NCI-H748 (cell line): ENCODE results near the gene NCAPH2.

ENCODE experiments used
- DNase-seq: peaks from one replicate; lab custom pipeline; 2025; ENCODE audit not compliant: unreplicated experiment; lab: John Stamatoyannopoulos, UW

NCAPH2 gene

DNA sequence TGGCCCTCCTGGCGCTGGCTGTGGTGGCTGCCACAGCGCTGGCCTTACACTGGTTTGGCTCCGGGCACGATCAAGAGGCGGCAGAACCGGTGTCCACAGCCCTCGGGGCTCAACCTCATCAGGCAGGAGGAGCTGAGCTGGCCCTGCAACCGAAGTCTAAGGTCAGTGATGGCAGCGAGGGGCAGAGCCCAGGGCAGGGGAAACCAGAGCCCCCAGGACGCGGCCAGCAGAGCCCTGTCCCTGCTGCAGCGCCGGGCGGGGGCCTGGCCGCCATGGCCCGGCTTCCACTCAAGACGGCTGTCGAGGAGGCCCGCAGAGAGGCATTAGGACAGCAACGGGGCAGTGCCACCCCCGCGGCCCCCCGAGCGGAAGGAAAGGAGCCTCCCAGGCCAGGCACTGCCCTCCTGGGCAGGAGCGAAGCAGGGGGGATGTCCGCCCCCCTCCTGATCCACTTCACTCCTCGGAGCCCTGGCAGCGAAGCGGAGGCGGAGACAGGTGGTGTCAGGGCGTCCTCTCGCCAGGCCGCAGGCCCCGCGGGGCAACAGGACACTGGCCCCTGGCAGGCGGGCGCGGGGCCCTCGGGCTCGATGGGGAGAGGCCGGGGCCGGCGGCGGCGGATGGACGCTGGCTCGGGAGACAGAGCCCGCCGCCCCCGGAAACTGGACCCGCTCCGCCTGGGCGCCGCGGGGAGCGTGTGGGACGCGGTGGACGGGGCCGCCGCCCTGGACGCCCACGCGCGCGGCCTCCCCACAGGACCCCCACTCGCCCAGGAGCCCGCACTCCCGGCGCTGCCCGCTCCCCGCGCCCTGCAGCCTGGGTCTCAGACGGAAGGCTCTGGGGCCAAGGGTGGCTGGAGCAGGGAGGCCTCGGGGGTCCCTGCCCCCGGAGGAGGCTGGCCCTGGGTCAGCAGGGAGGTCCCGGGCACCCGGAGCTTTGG is 38.6 kb downstream of the NCAPH2 start:
- no peak for DNase-seq

DNA sequence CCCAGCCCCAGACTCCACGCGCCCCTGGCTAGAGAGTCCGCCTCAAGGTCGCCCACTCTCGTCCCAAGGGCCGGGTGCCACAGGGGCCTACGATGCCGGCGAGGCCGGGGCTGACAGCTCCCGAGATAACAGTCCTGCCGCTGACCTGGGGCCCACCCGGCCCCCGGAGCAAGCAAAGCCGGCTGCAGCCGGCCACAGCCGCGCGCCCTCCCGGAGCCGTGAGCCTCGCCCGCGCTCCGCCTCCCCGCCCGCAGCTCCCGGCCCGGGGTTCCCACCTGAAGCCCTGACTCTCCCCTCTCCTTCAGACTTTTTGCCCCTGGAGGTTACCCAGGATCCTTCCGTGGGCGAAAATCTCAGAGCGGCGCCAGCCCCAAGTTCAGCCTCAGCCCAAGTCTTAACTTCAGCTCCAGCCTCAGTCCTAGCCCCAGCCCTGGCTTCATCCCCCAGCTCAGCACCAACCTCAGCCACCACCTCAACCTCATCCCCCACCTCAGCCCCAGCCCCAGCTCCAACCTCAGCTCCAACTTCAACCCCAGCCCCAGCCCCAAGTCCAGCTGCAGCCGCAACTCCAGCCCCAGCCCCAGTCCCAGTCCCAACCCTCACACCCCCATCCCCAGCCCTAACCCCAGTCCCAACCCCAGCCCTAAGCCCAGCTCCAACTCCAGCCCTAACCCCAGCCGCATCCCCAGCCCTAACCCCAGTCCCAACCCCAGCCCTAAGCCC is 39.4 kb downstream of the NCAPH2 start:
- no peak for DNase-seq

DNA sequence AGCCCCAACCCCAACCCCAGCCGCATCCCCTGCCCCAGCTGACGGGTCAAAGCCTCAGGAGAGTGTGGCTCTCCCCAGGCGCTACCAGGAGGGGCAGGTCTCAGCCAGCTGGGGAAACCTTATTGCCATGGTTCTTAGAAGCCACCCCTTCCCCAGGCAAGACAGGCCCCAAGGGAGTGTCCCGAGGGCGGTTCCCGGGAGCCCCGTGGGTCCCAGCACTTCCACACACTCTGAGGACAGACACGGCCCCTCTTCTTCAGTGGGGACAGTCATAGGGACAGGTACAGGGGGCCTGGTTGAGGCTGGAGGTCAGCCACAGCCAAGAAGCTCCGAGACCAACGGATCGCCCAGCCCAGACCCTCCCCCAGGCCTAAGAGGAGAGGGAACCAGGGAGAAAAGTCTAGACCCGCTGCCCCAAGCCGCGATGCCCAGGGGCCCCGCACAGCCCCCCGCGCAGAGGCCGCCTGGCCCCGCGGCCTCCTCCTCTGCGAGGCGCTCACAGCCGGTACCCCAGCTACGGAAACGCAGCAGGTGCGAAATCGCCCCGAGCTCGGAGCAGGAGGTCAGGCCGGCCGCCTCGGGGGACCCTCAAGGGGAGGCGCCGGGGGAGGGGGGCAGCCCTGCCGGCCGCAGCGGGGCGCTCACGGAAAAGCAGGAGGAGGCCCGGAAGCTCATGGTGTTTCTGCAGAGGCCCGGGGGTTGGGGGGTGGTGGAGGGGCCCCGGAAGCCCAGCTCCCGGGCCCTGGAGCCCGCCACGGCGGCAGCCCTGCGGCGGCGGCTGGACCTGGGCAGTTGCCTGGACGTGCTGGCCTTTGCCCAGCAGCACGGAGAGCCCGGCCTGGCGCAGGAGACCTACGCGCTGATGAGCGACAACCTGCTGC is 40.3 kb downstream of the NCAPH2 start:
- DNase-seq: no peak

DNA sequence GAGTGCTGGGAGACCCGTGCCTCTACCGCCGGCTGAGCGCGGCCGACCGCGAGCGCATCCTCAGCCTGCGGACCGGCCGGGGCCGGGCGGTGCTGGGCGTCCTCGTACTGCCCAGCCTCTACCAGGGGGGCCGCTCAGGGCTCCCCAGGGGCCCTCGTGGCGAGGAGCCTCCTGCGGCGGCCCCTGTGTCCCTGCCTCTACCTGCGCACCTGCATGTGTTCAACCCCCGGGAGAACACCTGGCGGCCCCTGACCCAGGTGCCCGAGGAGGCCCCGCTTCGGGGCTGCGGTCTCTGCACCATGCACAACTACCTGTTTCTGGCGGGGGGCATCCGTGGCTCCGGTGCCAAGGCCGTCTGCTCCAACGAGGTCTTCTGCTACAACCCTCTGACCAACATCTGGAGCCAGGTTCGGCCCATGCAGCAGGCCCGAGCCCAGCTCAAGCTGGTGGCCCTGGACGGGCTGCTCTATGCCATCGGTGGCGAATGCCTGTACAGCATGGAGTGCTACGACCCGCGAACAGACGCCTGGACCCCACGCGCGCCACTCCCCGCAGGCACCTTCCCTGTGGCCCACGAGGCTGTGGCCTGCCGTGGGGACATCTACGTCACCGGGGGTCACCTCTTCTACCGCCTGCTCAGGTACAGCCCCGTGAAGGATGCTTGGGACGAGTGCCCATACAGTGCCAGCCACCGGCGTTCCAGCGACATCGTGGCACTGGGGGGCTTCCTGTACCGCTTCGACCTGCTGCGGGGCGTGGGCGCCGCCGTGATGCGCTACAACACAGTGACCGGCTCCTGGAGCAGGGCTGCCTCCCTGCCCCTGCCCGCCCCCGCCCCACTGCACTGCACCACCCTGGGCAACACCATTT is 41.1 kb downstream of the NCAPH2 start:
- DNase-seq: no peak

DNA sequence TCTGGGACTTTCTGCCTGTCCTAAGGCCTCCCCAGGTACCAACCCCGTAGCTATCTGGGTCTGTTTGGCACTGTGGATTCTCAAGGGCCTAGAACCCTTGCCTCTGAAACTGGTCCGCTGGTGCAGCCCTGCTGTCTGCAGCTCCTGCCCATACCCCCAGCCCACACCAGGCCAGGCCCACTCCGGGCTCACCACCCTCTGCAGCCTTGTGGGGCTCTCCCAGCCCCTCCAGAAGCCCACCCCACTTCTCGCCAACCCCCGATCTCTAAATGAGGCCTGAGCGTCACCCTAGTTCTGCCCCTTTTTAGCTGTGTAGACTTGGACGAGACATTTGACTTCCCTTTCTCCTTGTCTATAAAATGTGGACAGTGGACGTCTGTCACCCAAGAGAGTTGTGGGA is 42.4 kb downstream of the NCAPH2 start:
- no peak for DNase-seq

DNA sequence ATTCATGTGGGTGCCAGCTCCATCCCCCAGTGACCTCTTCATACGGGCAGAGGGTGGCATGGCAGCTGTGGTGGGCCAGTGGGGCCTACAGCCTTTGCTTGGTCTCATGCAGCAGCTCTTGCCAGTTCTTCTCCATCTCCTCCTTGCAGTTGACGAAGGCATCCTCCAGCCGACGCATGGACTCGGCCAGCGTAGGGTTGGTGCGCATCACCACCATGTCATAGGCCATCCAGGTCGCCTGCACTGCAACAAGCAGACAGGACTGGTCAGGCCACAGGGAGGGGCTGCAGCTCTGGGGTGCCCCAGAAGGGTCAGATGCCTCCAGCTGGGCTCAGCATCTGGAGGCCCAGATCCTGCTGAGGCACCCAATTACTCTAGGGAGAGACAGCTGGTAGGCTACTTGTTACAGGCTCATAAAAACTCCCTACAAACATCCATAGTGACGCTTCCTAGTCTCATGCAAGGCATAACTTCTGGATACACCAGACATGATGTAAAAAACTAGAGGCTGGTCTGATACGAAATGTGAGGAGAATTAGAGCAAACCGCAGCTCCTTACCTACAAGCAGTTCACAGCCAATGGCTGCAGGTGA is 43.2 kb downstream of the NCAPH2 start:
- DNase-seq: no peak

DNA sequence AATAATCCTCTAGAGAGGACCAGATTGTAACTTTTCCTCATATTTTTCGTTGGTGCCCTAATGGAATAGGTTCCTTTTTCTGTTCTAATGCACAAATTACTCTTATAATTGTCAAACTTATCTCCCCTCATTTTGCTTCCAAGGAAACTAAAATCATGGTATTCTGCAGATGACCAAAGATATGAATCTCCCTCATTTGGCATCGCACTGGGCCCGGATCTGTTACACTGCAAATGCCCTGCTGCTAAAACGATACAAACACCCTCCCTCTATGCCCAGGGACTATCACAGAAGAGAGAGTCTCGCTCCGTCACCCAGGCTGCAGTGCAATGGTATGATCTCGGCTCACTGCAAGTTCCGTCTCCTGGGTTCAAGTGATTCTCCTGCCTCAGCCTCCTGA is 45.3 kb downstream of the NCAPH2 start:
- no peak for DNase-seq

DNA sequence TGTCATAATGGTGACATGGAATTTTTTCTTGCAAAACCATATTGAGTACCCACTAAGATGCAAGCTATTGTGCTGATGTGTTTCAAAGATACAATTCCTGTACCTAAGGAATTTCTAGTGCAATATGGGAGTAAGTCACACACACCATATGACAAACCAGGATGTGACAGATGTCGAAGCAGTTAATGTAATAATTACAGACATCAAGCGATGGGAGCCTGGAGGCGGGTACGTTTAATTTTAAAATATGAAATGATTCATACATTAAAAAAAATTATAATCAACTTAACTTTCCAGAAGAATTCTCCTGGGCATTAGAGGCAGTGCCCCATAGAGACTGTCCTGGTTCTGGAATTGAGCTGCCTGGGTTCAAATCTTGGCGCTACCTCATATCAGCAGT is 48.7 kb downstream of the NCAPH2 start:
- DNase-seq: no peak

DNA sequence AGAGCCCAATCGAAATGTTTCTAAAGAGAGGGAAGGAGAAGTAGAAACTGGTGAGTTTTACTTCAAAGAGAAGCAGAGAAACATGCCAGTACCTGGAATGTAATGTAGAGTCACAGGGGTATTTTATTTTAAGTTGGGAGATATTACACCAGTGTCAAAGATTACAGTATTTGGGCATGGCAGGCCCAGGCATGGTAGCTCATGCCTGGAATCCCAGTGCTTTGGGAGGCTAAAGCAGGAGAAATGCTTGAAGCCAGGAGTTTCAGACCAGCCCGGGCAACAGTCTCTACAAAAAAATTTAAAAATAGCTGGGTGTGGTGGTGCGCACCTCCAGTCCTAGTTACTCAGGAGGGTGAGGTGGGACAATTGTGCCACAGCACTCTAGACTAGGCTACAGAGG is 52.0 kb downstream of the NCAPH2 start:
- no peak for DNase-seq

DNA sequence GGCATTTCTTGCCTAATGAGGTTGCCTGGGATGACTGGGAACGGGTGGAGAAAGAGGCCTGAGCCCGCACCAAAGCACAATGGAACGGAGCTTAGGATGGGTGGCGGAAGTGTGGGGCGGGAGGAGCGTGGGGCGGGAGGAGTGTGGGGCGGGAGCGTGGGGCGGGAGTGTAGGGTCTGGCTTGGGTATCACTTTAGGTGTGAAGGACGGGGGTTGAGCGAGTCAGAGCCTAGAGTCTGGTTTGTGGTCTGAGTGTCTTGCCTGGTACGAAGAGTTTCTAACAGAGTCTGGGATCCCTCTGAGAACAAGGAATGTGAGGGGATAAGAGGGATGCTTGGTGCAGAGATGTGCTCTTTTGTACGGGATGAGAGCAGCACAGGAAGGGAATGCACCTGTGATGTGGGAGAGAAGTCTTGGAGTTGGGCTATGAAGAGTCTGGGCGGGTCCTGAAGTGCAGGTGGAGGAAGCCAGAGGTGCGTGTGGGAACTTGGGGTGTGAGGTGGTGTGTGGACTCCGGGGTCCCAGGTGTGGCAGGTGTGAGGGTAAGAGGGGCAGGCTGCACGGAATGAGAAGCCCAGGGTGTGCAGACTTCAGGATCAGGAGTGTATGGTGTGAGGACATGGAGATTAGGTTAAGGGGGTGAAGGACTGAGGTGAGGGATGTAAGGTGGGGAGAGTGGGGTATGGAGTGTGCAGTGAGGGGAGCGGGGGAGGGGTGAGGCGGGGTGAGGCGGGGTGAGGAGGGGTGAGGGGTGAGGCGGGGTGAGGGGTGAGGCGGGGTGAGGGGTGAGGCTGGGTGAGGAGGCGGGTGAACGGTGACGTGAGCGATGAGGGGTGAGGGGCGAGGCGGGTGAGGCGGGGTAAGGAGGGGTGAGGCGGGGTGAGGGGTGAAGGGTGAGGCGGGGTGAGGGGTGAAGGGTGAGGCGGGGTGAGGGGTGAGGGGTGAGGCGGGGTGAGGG is 53.7 kb downstream of the NCAPH2 start:
- no peak for DNase-seq

DNA sequence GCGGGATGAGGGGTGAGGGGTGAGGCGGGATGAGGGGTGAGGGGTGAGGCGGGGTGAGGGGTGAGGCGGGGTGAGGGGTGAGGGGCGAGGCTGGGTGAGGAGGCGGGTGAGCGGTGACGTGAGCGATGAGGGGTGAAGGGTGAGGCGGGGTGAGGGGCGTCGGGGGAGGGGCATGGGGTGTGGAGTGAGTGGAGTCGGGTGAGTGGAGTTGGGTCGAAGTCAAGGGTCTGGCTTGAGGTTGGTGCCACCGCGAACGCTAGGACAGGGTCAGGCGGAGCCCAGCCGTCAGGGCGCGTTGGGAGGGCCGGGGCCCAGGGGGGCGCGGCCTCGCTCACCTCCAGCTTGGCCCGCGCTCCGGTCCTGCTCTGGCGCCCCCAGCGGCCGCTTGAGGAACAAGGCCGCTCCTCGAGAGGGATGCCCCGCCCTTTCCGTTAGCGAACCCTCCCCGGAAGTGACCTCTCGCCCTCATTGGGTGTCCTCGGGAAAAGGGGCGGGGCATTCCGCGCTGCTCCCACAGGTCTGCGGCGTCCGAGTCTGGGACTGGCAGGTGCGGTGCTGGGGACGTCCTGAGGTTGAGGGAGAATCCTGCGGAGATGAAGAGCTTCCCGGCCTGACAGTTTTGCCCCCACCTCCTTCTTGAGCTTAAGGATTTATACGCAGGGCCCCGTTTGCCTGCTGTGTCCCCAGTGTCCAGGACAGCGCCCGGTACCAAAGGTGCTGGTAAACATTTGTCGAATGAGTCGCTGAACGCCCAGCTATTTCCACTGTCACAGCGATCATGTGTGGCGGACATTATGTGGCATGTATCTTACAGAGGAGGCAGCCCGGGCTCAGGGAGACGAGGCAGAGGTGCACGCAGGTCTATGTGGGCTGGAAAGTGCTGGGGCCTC is 54.7 kb downstream of the NCAPH2 start, which contains the start of gene SYCE3:
SYCE3 (minus strand) TSS at position 397 of the 890 bp plus-strand sequence. CDS start 6,514 bp downstream, outside the sequence.
- peak; percentile 97 for DNase-seq

DNA sequence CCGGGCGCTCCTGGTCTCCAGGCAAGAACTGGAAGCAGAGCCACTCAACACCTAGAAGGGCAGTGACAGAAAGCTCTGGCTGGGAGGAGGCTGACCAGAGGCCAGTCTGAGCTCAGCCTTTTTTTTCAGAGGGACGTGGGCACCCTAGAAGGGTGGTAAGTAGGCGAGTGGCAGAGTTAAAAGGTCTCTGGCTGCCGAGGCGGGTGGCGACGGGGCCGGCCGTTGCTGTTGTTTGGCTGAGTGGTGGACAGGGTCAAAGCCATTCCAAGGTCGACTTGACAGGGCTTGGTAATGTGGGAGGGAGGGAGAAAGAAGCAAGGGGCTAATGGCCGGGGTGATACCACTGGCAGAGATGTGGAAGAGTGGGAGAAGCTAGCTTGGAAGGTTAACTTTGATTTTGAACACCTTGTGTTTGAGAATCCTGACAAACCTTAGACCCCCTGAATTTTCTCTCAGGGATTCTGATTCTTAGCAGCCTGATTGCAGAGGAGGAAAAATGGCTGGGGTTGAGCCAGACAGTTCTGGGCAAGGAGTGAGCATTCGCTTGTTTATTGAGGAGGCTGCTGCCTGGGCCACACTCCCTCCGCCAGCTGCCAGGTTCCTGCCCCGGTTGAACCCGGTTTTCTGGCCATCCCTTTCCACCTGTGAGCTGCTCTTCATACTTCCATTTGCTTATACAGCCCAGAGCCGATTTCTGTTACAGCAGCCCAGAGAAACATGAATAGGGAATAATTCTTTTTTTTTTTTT is 55.6 kb downstream of the NCAPH2 start:
- DNase-seq: no peak

DNA sequence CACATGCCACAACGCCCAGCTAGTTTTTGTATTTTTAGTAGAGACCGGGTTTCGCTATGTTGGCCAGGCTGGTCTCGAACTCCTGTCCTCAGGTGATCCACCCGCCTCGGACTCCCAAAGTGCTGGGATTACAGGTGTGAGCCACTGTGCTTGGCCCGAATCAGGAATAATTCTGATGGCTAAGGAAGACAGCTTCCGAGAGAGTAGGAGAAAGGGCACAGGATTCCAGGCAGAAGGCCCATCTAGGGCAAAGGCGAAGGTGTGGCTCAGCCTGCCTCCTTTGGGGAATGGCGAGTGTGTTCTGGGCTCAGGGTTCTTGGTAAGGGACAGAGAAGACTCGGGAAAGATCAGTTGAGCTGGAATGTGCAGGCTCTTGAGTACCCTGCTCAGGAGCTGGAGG is 56.3 kb downstream of the NCAPH2 start:
- no peak for DNase-seq

DNA sequence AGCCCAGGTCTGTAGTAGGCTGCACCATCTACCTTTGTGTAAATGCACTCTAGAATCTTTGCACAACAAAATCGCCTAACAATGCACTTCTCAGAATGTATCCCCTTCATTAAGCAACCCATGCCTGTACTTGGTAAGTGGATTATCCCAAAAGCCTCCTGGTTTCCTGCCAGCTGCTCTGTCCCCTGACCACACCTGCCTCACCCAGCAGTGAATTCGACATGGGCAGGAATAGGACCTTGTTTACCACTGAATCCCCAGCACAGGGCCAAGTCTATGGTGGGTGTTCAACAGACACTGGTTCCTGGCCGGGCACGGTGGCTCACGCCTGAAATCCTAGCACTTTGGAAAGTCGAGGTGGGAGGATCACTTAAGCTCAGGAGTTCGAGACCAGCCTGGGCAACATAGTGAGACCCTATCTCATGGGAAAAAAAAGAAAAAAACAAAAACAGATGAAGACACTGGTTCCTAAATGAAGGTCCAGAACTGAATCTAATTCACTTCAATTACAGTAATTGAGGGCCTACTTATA is 59.8 kb downstream of the NCAPH2 start:
- no peak for DNase-seq

DNA sequence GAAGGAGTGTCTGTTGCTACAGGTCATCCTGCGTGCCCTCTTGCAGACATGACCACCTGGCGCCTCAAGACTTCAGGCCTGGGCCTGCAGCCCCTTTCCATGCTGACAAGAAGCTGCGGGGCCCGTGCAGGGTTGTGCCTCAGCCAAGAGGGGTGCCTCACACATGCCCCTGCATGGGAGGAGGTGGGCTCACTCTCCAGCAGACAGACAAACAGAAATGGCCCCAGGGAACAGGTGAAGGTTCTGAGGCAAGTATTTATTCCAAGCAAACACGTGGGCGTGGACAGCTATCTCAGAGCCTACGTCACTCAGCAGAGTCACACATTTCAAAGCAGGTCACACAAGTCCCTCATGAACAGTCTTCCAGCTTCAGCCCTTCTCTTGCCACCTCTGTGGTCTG is 60.6 kb downstream of the NCAPH2 start:
- no peak for DNase-seq

DNA sequence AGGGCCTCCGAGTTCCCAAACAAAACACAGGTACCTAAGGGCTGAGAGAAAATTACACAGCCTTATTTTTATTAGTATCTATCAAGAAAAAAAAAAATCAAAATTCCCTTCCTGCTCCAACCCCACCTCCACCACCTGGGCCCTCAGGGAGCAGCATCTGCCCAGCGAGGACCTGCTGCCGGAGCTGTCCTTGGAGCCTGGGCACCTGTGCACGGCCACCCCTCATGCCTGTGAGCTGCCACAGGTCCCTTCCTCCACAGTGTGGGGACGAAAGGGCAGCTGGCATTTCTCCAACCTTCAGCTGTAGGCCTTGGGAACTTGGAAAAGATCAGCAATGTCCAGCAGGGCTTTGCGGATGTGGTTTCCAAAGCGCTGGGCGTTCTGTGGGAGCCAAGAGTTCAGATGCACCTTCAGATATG is 61.0 kb downstream of the NCAPH2 start:
- DNase-seq: no peak
